HG03064 (cell line): ENCODE data around the gene LPP.

Experiments
- ATAC-seq: cut with Tn5 transposase; IDR thresholded peaks from one replicate; pipeline ENCODE4 v1.9.1; 2021; ENCODE audit warnings: low read depth; ENCODE audit not compliant: unreplicated experiment

Gene LPP

GRCh38 chr3:188490416-188490815 lies 336.5 kb downstream of the LPP start:
- no peak for ATAC-seq

DNA sequence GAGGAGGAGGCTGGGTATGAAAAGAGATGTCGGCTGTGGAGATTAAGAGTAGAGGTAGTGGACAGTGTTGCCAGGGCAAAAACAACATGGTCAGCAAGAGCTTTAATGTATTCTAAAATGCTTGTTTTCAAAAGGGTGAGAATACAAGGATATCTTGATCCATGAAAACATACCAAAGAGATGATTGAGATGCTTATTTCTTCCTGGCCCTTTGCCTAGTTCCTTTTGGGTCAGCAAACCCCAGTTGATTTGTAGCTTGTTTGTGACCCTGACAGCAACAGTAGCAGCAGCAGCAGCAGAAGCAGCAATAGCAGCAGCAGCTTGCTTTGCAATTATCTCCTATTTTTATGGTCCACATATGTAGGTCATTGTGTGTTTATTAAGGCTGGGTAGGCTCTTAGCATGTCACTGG lies 337.3 kb downstream of the LPP start:
- no peak for ATAC-seq

DNA sequence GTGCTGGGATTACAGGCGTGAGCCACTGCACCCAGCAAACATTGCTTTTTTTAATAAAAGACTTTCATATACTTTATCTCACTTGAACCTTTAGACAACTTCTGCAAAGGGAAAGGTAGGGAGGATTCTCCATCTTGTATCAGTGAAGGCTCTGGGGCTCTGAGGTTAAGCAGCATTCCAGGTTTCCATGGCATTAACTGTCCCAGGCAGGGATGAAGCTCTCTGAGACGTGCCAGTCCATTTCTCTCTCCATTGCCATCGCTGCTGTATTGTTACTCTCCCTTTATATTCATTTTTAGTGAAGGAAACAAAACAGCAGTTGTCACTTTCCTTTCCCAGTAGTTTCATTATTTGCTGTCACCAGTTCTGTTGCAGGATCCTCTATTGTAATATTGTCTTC lies 342.4 kb downstream of the LPP start:
- no peak for ATAC-seq

- no peak for ATAC-seq
Observed at GRCh38 chr3:188497021-188497420, 343.1 kb downstream of the LPP start.

DNA sequence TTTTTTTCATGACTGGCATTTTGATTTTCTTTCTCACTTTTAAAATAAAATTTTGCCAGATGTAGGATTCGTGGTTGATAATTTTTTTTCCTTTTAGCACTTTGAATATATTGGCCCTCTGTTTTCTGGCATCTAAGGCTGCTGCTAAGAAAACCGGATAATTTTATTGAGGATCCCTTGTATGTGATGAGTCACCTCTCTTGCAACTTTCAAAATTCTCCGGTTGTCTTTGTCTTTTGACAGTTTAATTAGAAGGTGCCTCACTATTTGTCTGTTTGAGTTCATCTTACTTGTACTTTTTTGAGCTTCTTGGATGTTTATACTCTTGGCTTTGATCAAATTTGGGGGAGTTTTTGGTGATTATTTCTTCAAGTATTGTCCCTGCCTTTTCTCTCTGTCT lies 349.7 kb downstream of the LPP start:
- ATAC-seq, result no peak

DNA sequence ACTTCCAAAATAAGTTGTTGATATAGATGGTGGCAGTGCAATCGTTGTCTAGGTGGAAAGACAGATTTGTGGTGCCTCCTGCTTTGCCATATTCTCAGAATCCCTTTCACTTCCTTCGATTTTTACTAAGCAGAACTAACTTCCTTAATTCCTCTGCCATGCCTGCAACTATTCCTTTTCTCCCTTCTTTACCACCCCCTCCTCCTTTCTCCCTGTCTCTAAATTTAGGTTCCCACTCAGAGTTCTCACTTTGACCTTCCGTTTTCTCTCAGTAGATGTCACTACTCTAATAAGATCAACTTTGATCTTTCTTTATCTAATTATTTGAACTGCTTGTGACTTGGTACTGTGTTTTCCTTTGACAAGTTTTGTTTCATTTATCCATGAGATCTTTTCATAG lies 351.2 kb downstream of the LPP start:
- ATAC-seq, result no peak

DNA sequence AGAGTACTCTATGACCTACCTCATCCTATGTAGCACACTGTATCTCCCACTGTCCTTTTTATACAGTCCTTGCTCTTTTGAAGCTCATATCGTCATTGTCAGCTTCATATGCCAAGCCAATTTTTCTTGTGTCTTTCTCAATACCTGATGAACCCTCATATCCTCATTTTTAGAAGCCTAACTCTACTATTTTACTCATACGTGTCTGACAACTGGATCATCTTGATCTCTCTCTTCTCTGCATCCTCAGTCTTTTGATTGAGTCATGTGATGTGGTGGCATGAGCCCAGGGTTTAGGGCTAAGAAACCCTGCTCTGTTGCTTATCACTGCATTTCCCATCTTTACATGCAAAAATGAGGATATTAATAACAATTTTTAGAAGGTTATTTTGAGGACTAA lies 352.0 kb downstream of the LPP start:
- ATAC-seq, result no peak

GRCh38 chr3:188506446-188506845 lies 352.5 kb downstream of the LPP start:
- no peak for ATAC-seq

GRCh38 chr3:188507244-188507720 lies 353.3 kb downstream of the LPP start:
- ATAC-seq, result no peak

DNA sequence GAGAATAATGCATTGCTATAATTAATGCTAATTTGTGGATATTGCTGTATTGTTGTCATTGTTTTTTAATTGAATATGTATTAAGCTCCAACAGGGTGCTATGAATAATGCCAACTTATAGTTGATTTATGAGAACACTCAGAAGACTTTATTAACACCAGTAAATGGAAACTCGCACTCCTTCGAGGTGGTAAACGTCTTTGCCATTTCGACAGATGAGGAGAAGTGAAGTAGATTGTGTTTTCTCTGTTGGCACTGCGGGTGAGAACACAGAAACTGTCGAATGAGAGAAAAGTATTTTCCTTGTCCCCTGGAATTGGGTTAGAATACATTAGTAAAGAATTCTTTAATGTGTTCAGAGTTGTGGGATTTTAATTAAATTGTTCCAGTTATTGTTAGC lies 354.5 kb downstream of the LPP start:
- no peak for ATAC-seq

- ATAC-seq, result no peak
Observed at GRCh38 chr3:188509316-188509715, 355.4 kb downstream of the LPP start.

- ATAC-seq, result no peak
Observed at GRCh38 chr3:188510366-188510765, 356.4 kb downstream of the LPP start.

GRCh38 chr3:188513662-188514328 lies 359.8 kb downstream of the LPP start:
- no peak for ATAC-seq

DNA sequence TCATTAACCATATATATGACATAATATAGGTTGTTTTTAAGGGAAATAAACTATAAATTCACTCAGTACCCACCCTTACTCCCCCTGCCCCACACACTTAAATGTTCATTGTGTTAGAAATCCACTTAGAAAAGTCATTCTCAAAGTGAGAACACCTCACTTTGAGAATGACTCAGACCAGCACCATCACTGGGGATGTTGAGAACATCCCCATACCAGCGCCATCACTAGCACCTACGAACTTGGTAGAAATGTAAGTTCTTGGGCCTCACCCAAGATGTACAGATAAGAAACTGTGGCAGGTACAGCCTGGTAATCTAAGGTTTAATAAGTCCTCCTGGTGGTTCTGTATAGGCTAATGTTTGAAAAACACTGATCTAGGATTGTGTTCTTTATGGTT lies 362.6 kb downstream of the LPP start:
- no peak for ATAC-seq

DNA sequence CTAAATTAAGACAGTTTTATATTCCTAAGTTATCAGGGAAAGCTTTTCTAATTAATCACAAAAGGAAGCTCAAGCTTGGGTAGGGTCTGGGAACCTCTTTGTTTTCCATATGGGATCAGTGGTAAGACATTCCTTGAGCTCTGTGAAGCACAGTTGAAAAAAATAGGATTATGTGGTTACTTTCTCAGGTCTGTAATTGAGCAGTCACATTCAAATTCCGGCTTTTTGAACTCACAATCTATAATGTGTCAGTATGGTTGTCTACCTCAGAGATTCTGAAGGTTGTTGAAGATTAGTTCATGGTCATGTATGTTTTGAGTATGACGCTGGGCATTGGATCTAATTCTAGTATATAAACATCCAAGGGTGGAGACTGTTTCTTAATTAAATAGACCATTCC lies 364.5 kb downstream of the LPP start:
- no peak for ATAC-seq

- no peak for ATAC-seq
Observed at GRCh38 chr3:188518835-188519452, 365.0 kb downstream of the LPP start.

GRCh38 chr3:188520466-188520865 lies 366.5 kb downstream of the LPP start:
- ATAC-seq, result no peak

GRCh38 chr3:188522115-188522514 lies 368.2 kb downstream of the LPP start:
- ATAC-seq, result no peak

- no peak for ATAC-seq
Observed at GRCh38 chr3:188523291-188523690, 369.3 kb downstream of the LPP start.

GRCh38 chr3:188524052-188524451 lies 370.1 kb downstream of the LPP start:
- no peak for ATAC-seq

DNA sequence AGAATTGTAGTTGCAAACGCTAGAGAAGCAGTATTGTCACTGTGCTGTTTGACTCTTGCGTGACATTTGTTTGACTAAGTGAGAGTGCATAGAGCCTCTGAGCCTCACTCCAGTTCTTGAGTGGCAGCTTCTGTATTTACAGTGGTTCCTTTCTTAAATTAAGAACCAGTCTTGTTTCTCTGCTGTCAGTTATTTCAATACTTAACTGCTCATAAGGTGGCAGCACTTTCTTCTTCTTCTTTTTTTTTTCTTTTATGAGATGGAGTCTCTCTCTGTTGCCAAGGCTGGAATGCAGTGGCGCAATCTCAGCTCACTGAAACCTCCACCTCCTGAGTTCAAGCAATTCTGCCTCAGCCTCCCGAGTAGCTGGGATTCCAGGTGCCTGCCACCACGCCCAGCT lies 372.1 kb downstream of the LPP start:
- no peak for ATAC-seq

DNA sequence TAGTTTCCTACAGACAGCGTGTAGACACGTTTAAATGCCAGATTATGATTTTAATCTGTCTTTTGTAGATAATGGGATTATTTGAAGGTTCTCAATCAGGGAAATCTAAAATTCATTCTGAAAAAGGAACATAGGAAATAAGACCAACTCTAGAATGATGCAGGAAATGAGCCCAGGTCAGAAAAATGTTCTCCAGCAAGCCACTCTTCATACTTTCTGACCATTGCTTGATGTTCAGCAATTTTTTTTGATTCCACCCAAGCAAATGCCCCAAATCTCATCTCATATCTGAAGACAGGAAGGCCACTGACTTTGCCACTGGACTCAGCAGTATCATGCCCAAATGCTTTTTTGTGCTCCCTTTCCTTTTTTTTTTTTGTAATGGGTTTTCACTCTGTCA lies 373.4 kb downstream of the LPP start:
- ATAC-seq, result no peak
